PC-9 (cell line): ENCODE data around the gene AADACL2.

Experiments used
- CTCF ChIP-seq: fragments of 200-600 bp; sonication (generic); conservative IDR thresholded peaks from 2 replicates; pipeline ENCODE4 v1.6.1; 2017; ENCODE audit warnings: mixed run types, antibody characterized with exemption, mild to moderate bottlenecking, moderate library complexity
- EZH2 ChIP-seq: fragments of 200-600 bp; sonication (generic); IDR thresholded peaks from 2 replicates; pipeline ENCODE4 v1.8.0; 2017; ENCODE audit warnings: antibody characterized with exemption, low read depth

- no peak for TF ChIP-seq EZH2
- no peak for TF ChIP-seq CTCF
Measured at GRCh38 chr3:151686257-151686656, 47.5 kb upstream of the AADACL2 start.
